Right lobe of liver (tissue), 6 donors: ENCODE results near the gene SNRNP48. TPM values are rescaled to one million over a fixed set of nuclear protein-coding genes. Genes with fewer than 3 reads are reported as not detected.

ENCODE experiments used
- ATAC-seq, 4 donors: fragments of 200-7000 bp; cut with Tn5 transposase; one replicate each; pipeline ENCODE4 v1.9.1; 2020; ENCODE audit warnings: mild to moderate bottlenecking in 4 of 4, moderate library complexity in 4 of 4
- DNase-seq, 3 donors: peaks; one replicate each; pipeline ENCODE4 v3.0.0-alpha.2; 2020
- H3K27ac ChIP-seq, 3 donors: fragments of 200-600 bp; one replicate each; pipeline ENCODE4 v1.8.0; 2022
- H3K27me3 ChIP-seq, 2 donors: fragments of 200-600 bp; one replicate each; pipeline ENCODE4 v1.8.0; 2022
- H3K36me3 ChIP-seq, 4 donors: fragments of 200-600 bp; sonication (generic) in 1 of 4; one replicate each; pipeline versions ENCODE4 v1.5.1 to v1.8.0; 2017 to 2022; ENCODE audit warnings: control low read depth in 1 of 4
- H3K4me1 ChIP-seq, 4 donors: fragments of 200-600 bp; sonication (generic) in 1 of 4; one replicate each; pipeline versions ENCODE4 v1.5.1 to v1.8.0; 2017 to 2022; ENCODE audit warnings: control low read depth in 1 of 4
- H3K4me3 ChIP-seq, 3 donors: fragments of 200-600 bp; one replicate each; pipeline ENCODE4 v1.8.0; 2022
- H3K9me3 ChIP-seq, 4 donors: fragments of 200-600 bp; sonication (generic) in 1 of 4; one replicate each; pipeline versions ENCODE4 v1.5.1 to v1.8.0; 2017 to 2022; ENCODE audit warnings: control low read depth in 1 of 4
- POLR2A ChIP-seq: fragments of 450-650 bp; IDR thresholded peaks from one replicate; pipeline ENCODE4 v1.6.1; 2017; ENCODE audit warnings: antibody characterized with exemption, mild to moderate bottlenecking
- WGBS: methylation state at CpG from one replicate; pipeline ENCODE4 v1.1.6; 2018; ENCODE audit warnings: low coverage, low lambda C conversion rate; ENCODE audit not compliant: insufficient coverage; ENCODE audit errors: missing lambda C conversion rate; 5-methylcytosine and 5-hydroxymethylcytosine counted together
- intact Hi-C, 2 donors: fragments of 100-400 bp; cut with DNase I; formaldehyde crosslinking; loops; one replicate each; pipeline versions ENCODE4 v1.11.2 to v1.14.1; 2022
- total RNA-seq, 6 experiments: library from RNA; depleted of rRNA in 2 of 6; stranded (reverse); fragments of >200 nt in 2 of 6; fragmentation: NEBNext Ultra II Directional in 3 of 6; extraction: Animal tissue kit (Norgen Biotek cat#: 25700) in 3 of 6; gene quantifications; one replicate each; pipeline versions ENCODE4 v1.1.0 to v1.2.4, GENCODE V29; 2016 to 2023
- TF ChIP-seq, protein P1 (sequence below), 4 donors: fragments of 200-600 bp in 3 of 4; fragments of 450-650 bp in 1 of 4; IDR thresholded peaks; one replicate each; pipeline versions ENCODE4 v1.5.1 to v1.8.0; 2016 to 2022; ENCODE audit warnings: antibody characterized with exemption in 4 of 4, mild to moderate bottlenecking in 2 of 4
- donor health status: DM: no; HTN: yes; CAD: no.
- donor health status: DM: no; HTN: no; CAD: no.
- donor health status: DM: no; HTN: no; CAD: no.
- donor health status: DM: no; HTN: yes; CAD: no.
- donor health status: DM: no; HTN: yes; CAD: no.

The SNRNP48 gene
- total RNA-seq, 6 experiments from 2014 or later = 4.7 to 13.7 (median 7.0) TPM

DNA sequence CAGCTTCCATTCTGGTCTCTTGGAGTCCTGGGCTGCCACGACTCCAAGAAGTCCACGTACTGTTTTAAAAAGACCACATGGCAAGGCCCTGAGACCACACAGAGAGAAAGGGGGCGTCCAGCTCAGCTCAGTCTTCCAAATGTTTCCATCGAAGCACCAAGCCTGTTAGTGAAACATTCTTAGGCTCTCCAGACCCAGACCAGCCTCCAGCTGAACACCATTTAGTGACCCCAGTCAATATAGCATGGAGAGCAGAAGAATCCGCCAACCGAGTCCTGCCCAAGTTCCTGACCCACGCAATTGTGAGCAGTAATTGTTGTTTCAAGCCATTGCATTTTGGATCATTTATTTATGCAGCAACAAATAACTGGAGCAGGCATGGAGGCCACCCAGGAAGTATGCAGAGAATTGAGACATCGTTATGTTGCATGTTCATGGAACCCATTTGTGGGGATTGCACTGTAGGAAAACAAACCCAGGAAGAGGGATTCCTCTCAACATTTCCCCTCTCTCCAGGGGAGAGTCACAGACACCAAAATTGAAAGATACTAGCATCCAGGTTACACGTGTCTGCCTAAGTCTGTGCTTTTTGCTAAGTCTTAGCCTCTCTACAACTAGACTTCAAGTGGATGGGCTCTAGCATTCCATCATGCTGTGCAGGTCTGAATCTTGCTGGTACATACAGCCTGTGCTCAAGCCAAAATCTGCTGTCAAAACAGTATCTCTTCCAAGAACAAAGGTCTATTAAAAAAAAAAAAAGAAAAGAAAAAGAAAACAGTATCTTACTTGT is 42.7 kb downstream of the SNRNP48 start:
- H3K4me3 ChIP-seq = no peak overlapping the region
- H3K27me3 ChIP-seq = no peaks in the 10 kb centered on the region
- no peak for TF ChIP-seq POLR2A
- TF ChIP-seq, protein P1, sequence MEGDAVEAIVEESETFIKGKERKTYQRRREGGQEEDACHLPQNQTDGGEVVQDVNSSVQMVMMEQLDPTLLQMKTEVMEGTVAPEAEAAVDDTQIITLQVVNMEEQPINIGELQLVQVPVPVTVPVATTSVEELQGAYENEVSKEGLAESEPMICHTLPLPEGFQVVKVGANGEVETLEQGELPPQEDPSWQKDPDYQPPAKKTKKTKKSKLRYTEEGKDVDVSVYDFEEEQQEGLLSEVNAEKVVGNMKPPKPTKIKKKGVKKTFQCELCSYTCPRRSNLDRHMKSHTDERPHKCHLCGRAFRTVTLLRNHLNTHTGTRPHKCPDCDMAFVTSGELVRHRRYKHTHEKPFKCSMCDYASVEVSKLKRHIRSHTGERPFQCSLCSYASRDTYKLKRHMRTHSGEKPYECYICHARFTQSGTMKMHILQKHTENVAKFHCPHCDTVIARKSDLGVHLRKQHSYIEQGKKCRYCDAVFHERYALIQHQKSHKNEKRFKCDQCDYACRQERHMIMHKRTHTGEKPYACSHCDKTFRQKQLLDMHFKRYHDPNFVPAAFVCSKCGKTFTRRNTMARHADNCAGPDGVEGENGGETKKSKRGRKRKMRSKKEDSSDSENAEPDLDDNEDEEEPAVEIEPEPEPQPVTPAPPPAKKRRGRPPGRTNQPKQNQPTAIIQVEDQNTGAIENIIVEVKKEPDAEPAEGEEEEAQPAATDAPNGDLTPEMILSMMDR (IDR thresholded peaks at IDR 0.05) = no peak
- ATAC-seq (no peak), DNase-seq (no peak)
- no peak overlapping the region for H3K27ac ChIP-seq
- WGBS = 75% methylated on average over 4 of the region's 9 CpGs
- no peaks in the 10 kb centered on the region for H3K4me1 ChIP-seq
- no peaks in the 10 kb centered on the region for H3K9me3 ChIP-seq
- H3K36me3 ChIP-seq = no peaks in the 10 kb centered on the region
- intact Hi-C loops = no loop called here

DNA sequence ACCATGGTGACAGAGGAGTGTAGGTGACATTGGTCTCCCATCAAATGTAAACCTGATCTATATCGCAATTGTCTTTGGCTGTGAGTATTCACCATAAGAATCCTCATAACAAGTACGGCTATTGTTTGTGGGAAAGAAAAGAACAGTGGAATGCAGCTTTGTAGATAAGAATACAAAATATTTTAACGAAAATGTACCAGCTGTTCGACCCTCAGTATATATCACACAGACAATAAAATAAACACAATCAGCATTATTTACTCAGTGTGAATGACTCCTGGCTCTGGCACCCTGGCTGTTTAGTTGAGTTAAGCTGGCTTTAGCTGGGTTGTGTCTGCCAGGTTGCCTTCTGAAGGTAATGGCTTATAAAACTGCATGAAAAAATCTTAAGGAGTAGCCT is 43.4 kb downstream of the SNRNP48 start:
- no peak overlapping the region for H3K4me3 ChIP-seq
- no peaks in the 10 kb centered on the region for H3K36me3 ChIP-seq
- intact Hi-C loops = no loop called here
- DNase-seq (no peak), ATAC-seq (no peak)
- no peak for TF ChIP-seq POLR2A
- TF ChIP-seq, protein P1 (IDR thresholded peaks at IDR 0.05) = no peak
- no peaks in the 10 kb centered on the region for H3K4me1 ChIP-seq
- no peaks in the 10 kb centered on the region for H3K27me3 ChIP-seq
- H3K9me3 ChIP-seq = no peaks in the 10 kb centered on the region
- whole genome bisulfite sequencing = 49% methylated on average over 4 of the region's 4 CpGs
- no peak overlapping the region for H3K27ac ChIP-seq

DNA sequence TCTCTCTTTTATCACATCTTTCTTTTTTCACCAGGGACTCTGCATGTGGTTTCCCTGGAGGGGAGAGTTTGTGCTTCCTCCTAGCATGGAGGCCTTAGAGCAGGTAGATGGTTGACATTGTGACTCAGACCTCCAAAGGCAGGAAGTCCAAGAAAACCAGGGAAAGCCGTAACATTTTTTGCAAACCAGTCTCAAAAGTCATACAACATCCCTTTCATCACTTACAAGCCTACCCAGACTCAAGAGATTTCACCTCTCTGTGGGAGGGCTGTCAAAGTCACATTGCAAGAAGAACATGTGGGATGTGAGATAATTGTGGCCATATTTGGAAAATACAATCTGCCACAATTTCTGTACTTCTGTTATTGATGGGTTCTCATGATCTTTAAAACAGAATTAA is 46.2 kb downstream of the SNRNP48 start:
- Histone ChIP-seq H3K4me3 (no peak overlapping the region), H3K27me3 (no peaks in the 10 kb centered on the region), H3K4me1 (no peaks in the 10 kb centered on the region), H3K9me3 (no peaks in the 10 kb centered on the region), H3K27ac (no peak overlapping the region), H3K36me3 (no peaks in the 10 kb centered on the region)
- intact Hi-C loops = no loop called here
- ATAC-seq = no peak
- DNase-seq = no peak
- WGBS = no CpG with 5 or more reads among the region's 1 CpG
- TF ChIP-seq, protein P1 (IDR thresholded peaks at IDR 0.05) = no peak

DNA sequence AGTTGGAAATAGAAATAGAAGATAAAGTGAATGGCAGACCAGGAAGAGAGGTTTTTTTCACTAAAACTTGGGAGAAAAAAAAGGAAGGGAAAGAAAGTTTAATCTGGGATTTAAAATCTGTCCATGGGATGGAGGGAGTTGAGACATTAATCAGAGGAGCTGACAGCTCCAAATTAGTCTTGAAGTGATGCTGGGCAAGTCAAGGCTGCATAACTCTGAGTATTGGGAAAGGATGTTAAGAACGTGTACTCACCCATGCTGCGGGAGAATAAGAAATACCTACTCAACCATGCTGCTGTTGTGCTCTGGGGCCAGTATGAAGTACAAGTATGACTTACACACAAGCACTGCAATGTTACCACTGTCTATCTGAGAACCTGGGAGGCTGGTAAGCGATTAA is 47.5 kb downstream of the SNRNP48 start:
- H3K4me1 ChIP-seq = no peaks in the 10 kb centered on the region
- 88% methylated on average over 1 of the region's 3 CpGs for WGBS
- H3K27ac ChIP-seq = no peak overlapping the region
- ATAC-seq (no peak), DNase-seq (no peak)
- no peaks in the 10 kb centered on the region for H3K36me3 ChIP-seq
- H3K27me3 ChIP-seq = no peaks in the 10 kb centered on the region
- H3K4me3 ChIP-seq = no peak overlapping the region
- intact Hi-C loops = no loop called here
- TF ChIP-seq, protein P1 (IDR thresholded peaks at IDR 0.05) = no peak
- TF ChIP-seq POLR2A = no peak
- no peaks in the 10 kb centered on the region for H3K9me3 ChIP-seq
